ENCODE data around the gene TIMM13.

DNA sequence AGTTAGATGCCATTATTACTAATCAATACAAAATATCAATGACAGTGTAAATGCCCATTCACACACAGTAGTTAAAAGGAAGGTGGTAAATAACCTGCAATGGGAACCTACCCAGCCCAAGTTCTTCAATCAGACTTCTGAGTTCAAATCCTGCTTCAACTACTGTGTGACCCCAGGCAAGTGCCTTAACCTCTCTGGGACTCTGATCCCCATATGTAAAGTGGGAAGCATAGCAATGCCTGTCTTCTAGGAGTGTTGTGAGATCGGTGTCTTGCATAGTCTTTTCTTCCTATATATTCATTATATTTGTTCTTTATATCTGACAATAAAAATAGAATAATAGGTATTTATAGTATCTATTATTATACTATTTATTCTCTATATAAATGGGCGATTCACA, 6.9 kb downstream of the TIMM13 start:
- TF ChIP-seq CTCF (IDR thresholded peaks at IDR 0.05) (no peak), POLR2A (IDR thresholded peaks at IDR 0.05) (no peak)

All from breast epithelium (tissue), 3 donors.